D341Med (cell line): ENCODE results near the gene TSGA10IP.
A peak's percentile ranks its signal among the peaks of the same experiment; 100 is the strongest.

Source experiments
- DNase-seq: peaks from one replicate; pipeline ENCODE4 v3.0.0; 2012; ENCODE audit warnings: low spot score

The TSGA10IP gene

DNA sequence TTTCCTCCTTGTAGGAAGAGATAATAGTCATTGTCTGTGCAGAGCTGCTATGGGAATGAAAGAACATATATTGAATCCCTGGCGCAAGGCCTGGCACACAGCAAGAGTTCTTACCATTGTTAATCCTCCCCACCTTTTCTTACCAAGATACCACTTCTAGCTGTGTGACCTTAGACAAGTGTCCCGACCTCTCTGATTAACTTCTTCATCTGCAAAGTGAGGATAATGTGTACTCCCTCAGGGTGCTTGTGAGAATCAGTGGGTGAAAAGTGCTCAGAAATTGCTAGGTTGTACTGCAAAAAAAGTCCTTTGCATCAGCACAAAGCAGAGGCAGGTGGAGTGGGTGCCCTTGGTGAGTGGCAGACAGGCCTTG, 62.8 kb downstream of the TSGA10IP start:
- DNase-seq: no peak

GRCh38 chr11:66008468-66009101, 63.3 kb downstream of the TSGA10IP start:
- peak; percentile 53 for DNase-seq
